Measurements from ENCODE around the gene SDHAF3. TPM values are rescaled to one million over a fixed set of nuclear protein-coding genes. Genes with fewer than 3 reads are reported as not detected.
A peak's percentile ranks its signal among the peaks of the same experiment; 100 is the strongest.

Gene SDHAF3
- total and polyA plus RNA-seq, 2 of the 8 experiments (the other 6 are each of a cell fraction or from before 2014, with no cell fraction given) = 12.0 to 31.3 TPM

- 84% methylated on average over 2 of the region's 2 CpGs; no CpG with 5 or more reads in 1 of the 2 experiments for WGBS, 2 experiments (ENCODE audit: extremely low coverage in 1 of 2, insufficient coverage in 1 of 2, insufficient read length in 1 of 2, insufficient replicate concordance in 2 of 2, low coverage in 1 of 2, low lambda C conversion rate in 2 of 2, missing lambda C conversion rate in 1 of 2)
- peak overlapping the region in 1 of 4 experiments; percentile 87; a peak in 1 of 8 replicates for H3K4me3 ChIP-seq (ENCODE audit: extremely low read depth in 1 of 4, insufficient read depth in 2 of 4, low read depth in 3 of 4, low read length in 4 of 4)
Observed at GRCh38 chr7:97119747-97120146, 2.2 kb downstream of the SDHAF3 start.

More at GRCh38 chr7:97119747-97120146, 2.2 kb downstream of the SDHAF3 start:
- Histone ChIP-seq H3K56ac (replicated peaks; ENCODE audit: insufficient read length, low read depth, low read length) (no peak overlapping the region), H3K79me2 (ENCODE audit: control insufficient read depth in 1 of 2, insufficient read depth in 2 of 2, low read length in 2 of 2) (peaks cover 0 to 67% of the 10 kb centered on the region in 2 experiments; a peak in 3 of 4 replicates), H3K18ac (ENCODE audit: extremely low read depth, low read length) (no peak overlapping the region), H2BK20ac (ENCODE audit: low read length) (no peak overlapping the region), H2BK15ac (ENCODE audit: low read length) (no peak overlapping the region), H3K14ac (ENCODE audit: insufficient read length) (no peak overlapping the region), H3K36me3 (ENCODE audit: control insufficient read depth in 2 of 4, insufficient read depth in 4 of 4, low read length in 3 of 4) (no peaks in the 10 kb centered on the region), H3K4me1 (replicated peaks in 1 of 4; ENCODE audit: control insufficient read depth in 3 of 4, insufficient read depth in 4 of 4, low read length in 3 of 4) (peaks cover 0 to 4% (median under 1%) of the 10 kb centered on the region in 4 experiments; a peak in 1 of 7 replicates), H2AK5ac (ENCODE audit: low read depth, low read length) (no peak overlapping the region), H2AFZ (ENCODE audit: low read length) (no peak overlapping the region), H3K23me2 (ENCODE audit: low read depth, low read length) (peaks cover 3% of the 10 kb centered on the region), H3K23ac (ENCODE audit: insufficient read length) (no peak overlapping the region), H2BK120ac (replicated peaks; ENCODE audit: low read depth, low read length) (no peak overlapping the region), H3K4me2 (ENCODE audit: insufficient read depth in 1 of 2, low read depth in 2 of 2, low read length in 2 of 2) (no peak overlapping the region; a peak in 1 of 4 replicates), H3K27ac (ENCODE audit: low read depth, low read length) (no peak overlapping the region), H3K9ac (replicated peaks in 1 of 4; ENCODE audit: extremely low read depth in 1 of 4, low read depth in 3 of 4, low read length in 3 of 4) (no peak overlapping the region), H3K27me3 (replicated peaks in 1 of 4; ENCODE audit: control insufficient read depth in 3 of 4, extremely low read depth in 1 of 4, insufficient read depth in 3 of 4, low read length in 3 of 4) (no peaks in the 10 kb centered on the region; a peak in 1 of 7 replicates), H3K9me3 (ENCODE audit: insufficient read depth in 2 of 2, low read depth in 1 of 2, low read length in 1 of 2) (no peaks in the 10 kb centered on the region), H2BK12ac (ENCODE audit: low read depth, low read length) (no peak overlapping the region), H2BK5ac (ENCODE audit: low read depth, low read length) (no peak overlapping the region), H3K79me1 (ENCODE audit: low read depth, low read length) (no peaks in the 10 kb centered on the region), H4K5ac (ENCODE audit: insufficient read length, low read depth, low read length) (no peak overlapping the region), H4K8ac (ENCODE audit: extremely low read depth, insufficient read depth, low read length) (no peak overlapping the region), H4K91ac (replicated peaks; ENCODE audit: insufficient read length, low read length) (no peak overlapping the region), H4K20me1 (replicated peaks in 1 of 2; ENCODE audit: control insufficient read depth in 1 of 2, insufficient read depth in 2 of 2, low read length in 2 of 2) (no peaks in the 10 kb centered on the region), H3K4ac (replicated peaks; ENCODE audit: insufficient read length, low read depth, low read length) (no peak overlapping the region)
- TF ChIP-seq SRF (IDR thresholded peaks at IDR 0.05; ENCODE audit: low read depth, low read length) (no peak), FOSL1 (IDR thresholded peaks at IDR 0.05; ENCODE audit: insufficient read depth, low read depth, low read length) (no peak), TBP (IDR thresholded peaks at IDR 0.05; ENCODE audit: low read depth, low read length) (no peak), EGR1 (IDR thresholded peaks at IDR 0.05; ENCODE audit: borderline replicate concordance, low read depth, low read length) (no peak)
- DNase-seq (ENCODE audit: low read depth in 1 of 2, low spot score in 2 of 2) (no peak), FAIRE-seq (peak; percentile 45)
- CTCF ChIA-PET (ENCODE audit: partially characterized antibody) = interaction anchor here (1.0 kb wide), 1 partner anchor 61 kb away, joined by 3 read pairs; no protein-coding TSS in a partner anchor
- POLR2A ChIA-PET (ENCODE audit: partially characterized antibody) = no interaction called here

Measured in H1 (cell line).